GM21786 (cell line): ENCODE measurements around the gene CRYZL1.
A peak's percentile ranks its signal among the peaks of the same experiment; 100 is the strongest.
"Not testable (repeated sequence)": the region's sequence is repeated elsewhere in the genome, so short reads cannot be mapped to it uniquely, and the experiment has no call there.

ENCODE experiments used
- ATAC-seq: cut with Tn5 transposase; IDR thresholded peaks from one replicate; pipeline ENCODE4 v1.9.1; 2021; ENCODE audit not compliant: unreplicated experiment

The CRYZL1 gene

DNA sequence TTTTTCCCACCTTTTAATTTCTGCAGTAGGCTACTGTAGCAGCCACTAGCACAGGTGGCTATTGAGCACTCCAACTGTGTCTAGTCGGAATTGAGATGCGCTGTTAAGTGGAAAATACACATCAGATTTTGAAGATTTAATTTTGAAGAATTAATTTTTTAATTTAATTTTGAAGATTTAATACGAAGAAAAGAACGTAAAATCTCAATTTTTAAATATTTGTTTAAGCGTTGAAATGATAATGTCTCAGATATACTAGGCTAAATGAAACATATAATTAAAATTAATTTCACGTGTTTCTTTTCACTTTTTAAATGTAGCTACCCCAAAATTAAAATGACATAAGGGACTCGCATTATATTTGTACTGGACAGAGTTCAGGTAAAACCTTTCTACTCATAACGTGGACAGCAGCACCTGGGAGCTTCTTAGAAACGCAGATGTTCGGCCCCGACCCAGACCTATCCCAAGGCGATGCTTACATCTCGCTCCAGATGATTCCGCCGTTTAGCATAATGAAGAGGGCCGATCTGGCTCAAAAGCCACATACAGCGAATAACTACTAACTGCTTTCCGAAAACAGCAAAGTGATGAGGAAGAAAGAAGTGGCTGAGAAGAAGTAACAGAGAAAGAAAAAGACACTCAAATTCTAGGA, 717 bp downstream of the CRYZL1 start:
- ATAC-seq = no peak

DNA sequence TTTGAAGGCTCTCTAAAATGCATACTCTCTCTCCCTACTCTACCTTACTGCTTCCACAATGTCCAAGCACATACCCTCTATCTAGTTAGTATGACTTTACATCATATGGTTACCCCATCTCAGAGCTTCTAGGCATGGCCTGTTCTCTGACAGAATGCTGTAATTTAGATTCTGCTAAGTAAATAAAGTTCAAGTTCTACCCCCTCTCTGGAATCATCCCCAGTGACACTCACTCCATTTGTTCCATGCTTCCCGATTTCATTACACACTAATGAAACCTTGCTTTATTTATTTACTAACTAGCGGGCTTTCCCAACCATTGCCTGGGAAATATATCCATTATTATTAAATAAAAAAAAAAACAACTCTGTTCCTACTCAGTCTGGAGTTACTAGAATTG, 7.3 kb downstream of the CRYZL1 start:
- ATAC-seq = no peak

DNA sequence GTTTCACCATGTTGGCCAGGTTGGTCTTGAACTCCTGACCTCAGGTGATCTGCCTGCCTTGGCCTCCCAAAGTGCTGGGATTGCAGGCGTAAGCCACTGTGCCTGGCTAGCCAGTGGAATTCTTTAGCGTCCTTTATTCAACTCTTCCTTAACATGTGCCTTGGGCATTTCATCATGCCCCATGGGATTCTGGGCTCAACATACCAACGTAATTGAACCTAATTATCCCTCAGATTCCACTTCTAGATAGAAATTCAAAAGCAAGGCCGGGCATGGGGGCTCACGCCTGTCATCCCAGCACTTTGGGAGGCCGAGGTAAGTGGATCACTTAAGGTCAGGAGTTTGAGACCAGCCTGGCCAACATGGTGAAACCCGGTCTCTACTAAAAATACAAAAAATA, 15.4 kb downstream of the CRYZL1 start:
- ATAC-seq = not testable (repeated sequence)

DNA sequence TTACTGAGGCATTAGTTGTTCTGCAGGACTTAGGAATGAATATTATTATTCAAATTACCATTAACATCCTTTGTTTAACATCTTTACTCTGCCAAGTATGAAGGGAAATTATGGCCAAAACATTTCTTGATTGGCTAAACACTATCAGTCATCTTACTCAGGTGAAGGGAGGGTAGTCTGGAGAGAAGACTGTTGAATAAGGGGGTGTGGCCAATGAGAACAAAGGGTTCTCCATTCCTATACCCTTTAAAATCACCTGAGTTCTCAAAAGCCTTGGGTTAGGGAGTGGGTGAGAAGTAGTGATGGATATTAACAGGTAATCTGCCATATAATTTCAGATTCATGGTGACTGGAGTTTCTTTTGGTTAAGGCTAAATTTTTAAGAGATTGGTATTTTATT, 19.3 kb downstream of the CRYZL1 start:
- ATAC-seq = no peak

DNA sequence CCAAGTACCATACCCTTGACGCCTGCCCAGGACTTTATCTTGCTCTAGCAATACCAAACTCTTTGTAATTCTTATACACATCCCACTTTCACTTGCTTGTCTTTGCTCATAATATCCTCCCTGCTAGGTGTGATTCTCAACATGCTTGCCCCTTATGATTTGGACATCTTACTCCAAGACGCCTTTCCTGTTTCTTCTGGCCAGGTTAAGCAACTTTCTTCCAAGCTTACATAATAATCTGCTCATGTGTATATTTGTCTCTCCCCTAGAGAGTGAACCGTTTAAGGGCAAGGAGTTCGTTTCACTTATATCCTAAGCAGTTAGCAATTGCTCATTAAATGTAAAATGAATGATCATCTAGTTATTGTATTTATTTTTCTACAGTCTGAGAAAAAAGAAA, 21.8 kb downstream of the CRYZL1 start:
- no peak for ATAC-seq

DNA sequence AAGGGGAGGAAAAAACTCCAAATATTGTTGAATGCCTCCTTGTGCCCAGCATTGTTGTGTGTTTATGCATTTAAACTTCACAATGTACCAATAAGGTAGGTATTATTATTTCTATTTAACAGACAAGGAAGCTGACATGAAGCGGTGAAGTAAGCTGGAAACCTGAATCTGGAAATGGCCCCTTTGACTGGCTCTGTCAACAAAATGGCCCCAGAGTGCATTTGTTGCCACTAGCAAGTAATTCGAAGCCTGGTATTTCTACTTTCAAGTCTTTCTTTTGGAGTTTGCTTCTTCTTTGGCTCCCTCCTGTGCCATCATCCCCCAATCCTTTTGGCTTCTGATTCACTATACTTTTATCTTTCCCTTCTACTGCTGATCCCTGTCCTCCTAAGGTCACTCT, 23.1 kb downstream of the CRYZL1 start:
- no peak for ATAC-seq

DNA sequence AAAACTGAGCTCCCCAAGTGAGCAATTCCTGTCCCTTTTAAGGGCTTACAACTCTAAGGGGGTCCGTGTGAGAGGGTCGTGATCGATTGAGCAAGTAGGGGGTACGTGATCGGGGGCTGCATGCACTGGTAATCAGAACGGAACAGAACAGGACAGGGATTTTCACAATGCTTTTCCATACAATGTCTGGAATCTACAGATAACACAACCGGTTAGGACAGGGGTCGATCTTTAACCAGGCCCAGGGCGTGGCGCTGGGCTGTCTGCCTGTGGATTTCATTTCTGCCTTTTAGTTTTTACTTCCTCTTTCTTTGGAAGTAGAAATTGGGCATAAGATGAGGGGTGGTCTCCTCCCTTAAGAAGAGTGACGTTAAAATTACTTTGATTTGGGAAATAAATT, 24.0 kb downstream of the CRYZL1 start:
- not testable (repeated sequence) for ATAC-seq

DNA sequence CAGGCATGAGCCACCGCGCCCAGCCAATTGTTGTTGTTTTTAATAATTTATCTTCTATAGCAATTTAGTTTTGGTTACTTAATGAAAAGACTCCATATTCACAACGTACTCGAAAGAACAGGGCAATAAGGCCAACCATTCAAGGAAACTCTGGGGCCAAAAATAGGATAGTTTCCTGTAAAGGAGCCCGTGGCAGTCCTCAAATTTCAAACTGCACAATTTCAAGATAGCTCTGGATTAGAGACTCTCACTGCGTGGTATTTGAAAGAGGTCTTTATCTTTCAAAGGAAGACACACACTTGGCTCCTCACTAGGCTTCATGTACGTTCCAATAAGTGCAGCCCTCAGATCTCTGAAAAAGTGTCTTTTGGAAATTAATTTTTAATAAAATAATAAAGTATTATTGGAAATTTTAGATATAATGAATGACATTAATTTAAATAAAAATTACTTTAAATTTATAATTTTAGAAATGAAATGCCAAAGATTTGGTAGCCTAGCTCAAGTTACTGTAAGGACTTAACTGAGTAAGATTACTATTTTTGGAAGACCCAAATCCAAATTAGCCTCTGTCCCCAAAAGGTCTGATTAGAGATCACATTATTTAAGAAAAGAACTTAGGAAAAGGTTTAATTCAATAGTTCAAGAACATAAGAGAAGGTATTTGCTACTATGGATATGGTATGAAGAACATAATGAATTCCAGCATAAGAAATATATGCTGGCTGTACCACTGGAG, 30.4 kb downstream of the CRYZL1 start:
- no peak for ATAC-seq

DNA sequence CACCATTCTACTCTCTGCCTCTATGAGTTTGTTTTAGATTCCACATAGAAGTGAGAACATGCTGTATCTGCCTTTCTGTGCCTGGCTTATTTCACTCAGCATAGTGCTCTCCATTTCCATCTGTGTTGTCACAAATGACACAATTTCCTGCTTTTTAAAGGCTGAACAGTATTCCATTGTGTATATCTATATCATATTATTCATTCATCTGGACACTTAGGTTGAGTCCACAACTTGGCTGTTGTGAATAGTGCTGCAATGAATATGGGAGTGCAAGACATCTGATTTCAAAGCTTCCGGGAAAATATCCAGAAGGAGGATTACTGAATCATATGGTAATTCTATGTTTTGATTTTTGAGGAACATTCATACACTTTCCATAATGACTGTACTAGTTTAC, 33.0 kb downstream of the CRYZL1 start:
- ATAC-seq = no peak

DNA sequence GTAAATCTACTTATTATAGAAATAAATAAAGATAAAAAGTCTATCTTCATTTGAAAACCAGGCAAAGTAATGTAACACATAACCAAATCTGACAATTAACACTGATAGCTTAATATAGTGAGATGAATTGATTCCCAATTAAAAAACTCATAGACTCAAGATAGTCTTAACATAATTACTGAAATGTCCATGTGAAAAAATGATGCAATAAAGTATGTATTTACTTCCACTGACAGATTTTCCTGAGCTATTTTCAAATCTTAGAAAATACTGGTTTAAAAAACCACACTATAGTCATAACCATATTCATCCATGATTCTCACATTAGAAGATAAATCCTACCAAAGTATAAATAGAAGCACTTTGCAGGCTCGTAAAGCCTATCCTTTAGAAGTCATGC, 43.5 kb downstream of the CRYZL1 start:
- no peak for ATAC-seq

DNA sequence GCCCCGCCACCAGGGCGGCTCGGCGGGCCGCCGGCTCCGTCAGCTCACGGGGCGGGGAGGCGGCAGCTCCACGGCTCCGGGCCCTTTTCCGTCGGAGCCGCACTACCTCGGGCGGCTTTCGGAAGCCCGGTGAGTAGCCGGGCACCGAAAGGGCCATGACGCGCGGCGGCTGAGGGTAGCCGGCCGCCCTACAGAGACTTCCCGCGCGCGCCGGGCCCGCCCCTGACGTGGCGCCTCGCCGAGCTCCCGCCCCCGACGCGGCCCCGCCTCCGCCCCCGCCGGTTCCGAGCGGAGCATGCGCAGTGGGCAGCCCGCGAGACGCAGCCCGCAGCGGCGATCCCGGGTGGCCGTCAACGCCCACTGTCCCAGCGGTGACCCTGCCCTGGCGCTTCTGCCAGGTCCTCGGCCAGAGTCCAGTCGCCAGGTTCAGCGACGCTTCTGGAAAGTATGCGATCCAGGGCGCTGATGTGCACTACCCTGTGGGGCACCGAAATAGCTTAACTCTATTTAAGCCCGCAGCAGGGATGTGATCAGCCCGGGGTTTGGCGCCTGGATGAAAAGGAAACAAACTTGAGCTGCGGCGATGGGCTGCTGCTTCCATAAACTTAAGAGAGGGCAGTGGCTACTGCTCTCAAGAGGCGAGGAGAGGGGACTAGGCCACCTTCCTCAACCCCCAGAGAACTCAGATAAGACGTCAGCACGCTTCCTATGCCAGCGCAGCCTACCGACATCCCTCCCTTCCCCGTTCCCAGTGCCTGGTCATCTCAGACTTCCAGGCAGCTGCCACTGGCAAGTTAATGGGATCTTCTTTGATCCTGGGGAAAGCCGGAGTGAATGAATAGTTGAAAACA, 52.8 kb downstream of the CRYZL1 start, which contains the start of gene DONSON:
Gene DONSON, minus strand, starts transcription at position 200 of the 851 bp plus-strand sequence. Its CDS starts 43 bp downstream, at position 157.
- ATAC-seq = peak; percentile 83

DNA sequence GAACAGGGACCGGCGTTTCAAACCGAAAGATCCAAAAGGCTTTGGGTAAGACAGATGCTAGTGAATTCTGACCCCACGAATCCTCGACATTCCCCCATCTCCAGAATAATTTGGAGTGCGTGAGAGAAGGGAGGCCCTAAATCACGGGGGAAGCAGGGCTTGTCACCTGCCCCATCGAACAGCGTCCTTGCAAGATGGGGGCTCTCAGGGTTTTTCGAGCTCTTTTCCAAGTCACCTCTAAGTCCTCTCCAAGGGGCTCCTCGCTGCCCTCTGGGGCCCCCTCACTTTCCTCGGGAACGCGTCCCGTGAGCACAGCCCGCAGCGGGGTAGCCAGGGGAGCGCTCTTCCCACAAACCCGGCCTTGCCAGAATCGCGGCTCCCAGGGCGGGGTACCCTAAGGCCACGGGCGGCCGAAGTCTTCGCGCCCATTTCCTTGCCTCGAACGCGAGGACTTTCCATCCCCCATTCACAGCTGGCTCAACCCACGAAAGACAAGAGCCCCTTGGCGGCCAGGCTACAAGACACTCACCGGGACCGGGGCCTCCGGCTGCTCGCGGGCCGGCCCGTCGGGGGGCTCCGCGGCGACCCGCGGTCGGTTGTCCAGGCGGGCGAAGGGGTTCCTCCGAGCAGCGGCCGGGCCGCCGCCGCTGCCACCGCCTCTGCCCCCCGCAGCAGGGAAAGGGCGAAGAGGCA, 53.6 kb downstream of the CRYZL1 start:
- peak; percentile 28 for ATAC-seq

DNA sequence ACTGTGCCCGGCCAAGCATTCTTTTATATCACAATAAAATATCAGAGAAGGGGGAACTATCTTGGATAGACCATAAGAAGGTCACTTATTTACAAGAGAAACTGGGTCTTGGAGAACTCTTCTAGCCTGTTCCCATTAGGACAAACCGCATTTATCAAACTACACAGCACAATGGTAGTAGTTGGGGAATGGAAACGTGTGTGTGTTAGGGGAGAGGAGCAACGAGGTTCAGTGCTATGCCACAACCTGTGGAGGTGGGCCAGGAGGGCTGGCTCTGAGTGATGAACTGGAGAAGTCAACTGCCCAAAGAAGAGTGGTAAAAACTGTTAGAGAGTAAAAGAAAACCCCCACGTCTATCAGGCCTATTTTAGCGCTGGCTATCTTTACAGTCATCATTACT, 54.6 kb downstream of the CRYZL1 start:
- no peak for ATAC-seq

DNA sequence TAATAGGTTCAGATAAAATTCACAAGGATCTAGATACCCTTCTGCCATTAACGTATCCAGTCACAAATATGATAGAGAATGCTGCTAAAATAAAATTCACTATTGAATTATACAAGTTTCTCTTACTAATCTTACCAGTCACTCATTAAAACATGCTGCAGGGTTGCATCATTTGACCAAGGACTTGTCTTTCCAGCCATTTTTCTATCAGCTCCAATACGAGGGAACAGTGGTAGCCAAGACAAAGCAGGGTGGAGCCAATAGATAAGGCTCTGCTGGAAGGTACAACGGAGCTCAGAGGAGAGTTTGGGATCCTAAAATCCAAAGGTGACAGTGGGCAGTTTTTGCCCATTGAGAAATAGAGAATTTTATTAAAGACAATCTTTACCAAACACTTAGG, 57.1 kb downstream of the CRYZL1 start:
- no peak for ATAC-seq

DNA sequence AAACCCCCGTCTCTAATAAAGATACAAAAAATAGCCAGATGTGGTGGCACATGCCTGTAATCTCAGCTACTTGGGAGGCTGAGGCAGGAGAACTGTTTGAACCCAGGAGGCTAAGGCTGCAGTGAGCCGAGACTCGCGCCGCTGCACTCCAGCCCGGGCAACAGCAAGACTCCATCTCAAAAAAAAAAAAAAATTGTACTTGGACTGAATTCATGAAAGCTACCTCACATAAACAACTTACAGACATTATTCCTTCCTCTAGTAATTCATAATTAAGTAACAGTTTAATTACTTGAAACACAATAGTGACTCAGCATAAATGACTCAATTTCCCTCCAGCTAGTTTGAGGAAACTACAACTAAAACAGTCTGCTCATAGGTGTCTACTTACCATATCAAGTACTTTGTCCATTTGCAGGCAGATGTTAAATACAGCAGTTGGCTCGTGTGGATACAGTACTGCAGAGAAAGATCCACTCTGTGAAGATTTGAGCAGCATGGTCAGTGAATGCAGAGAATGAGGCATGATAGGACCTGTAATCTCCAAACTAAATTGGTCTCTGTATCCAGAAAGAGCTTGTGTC, 62.5 kb downstream of the CRYZL1 start:
- no peak for ATAC-seq

DNA sequence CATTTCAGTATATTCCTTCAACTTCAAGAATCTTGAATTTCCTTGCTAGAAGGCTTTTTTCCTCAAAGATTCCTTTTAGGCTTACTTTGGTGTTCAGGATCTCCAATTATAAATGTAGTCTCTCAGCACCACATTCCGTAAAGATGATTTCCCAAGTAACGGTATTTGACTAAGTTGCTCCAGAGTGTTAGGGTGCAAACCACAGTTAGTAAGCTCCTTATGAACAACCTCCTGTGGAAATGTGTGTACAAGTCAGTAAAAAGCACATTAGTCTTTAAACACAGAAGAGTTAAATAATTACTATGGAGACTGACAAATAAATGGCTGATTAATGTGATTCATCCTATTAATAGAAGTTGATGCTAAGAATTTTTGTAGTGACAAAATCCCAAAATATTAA, 63.3 kb downstream of the CRYZL1 start:
- ATAC-seq = no peak

DNA sequence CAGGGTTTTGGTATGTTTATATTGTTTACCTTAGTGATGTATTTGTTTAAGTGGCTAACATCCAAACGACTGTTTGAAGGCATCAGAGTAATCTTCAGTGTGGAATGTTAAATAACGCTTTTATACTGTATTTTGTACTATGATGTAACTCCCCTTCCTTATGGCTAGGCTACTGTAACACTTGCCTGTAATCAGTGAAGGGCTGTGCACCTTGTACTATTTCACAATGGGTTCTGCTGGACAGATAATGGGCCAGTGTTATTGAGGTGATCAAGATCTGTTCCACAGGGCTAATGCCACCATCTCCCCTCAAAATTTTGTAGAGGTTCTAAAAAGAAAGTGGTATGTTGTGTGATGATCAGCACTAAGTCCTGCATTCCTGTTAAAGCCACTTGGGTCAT, 64.8 kb downstream of the CRYZL1 start:
- ATAC-seq = not testable (repeated sequence)

DNA sequence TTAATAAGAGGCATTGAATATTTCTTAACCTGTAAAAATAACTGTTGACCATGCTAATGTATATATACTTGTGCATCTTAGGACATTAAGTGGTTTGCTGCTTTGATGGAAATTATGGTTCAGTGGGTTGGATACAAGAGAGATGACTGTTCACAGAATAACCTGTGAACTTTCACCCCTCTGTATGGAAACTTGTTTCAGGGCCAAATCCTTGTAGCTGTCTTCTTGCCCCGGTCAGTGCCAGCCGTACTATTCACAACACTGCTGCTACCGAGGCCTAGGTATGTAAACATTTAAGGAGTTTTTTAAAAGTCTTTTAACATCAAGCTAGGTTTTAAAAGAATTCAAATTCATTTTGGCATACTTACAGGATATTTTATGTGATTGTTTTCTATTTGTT, 69.2 kb downstream of the CRYZL1 start:
- no peak for ATAC-seq

DNA sequence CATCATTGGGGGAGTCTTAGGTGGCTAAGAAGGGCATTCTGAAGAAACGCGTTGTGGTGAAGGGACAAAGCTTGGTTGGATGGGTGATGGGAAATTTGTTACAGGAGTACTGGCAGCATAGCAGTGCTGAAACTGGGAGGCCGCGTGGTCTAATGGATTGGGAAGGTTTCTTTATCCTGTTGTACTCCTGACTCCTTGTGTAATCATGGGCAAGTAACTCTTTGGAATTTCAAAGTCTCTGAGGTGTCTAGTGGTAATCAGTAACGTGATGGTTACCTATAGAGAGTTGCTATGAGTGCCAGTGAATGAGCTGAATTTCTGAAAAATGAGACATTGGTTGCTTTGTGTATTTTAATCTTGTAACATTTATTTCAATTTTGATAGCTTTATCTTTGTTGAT, 71.5 kb downstream of the CRYZL1 start:
- no peak for ATAC-seq

DNA sequence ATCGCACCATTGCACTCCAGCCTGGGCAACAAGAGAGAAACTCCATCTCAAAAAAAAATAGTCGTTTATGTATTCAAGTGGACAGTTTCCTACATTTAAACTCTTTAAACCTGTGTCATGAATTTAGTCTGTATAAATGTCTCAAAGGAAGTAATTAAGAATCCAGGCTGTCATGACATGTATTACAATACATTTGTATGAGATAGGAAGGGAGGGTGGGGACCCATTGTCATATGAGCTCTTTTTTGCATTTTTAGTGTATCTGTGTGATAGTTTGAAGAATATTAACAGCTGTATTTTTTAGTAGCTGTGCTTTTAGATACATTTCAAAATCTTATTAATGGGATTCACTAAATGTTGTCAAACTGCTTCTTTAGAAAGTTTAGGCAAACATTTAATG, 73.1 kb downstream of the CRYZL1 start:
- ATAC-seq = no peak

DNA sequence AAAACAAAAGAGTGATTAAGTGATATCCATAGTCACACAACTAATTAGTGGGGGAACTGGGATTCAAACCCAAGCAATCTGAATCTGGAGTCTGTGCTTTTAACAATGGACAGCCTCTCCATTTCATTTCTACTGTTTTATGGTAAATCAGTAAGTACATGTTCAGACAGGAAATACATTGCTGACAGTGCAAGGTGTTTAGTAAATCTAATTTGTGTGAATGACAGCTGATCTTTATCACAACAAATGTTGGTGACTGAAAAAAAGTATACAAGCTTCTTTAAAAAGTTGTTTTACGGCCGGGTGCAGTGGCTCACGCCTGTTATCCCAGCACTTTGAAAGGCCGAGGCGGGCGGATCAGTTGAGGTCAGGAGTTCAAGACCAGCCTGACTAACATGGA, 73.6 kb downstream of the CRYZL1 start:
- ATAC-seq = no peak
